GM06990 (cell line): ENCODE results near the gene AK5.
A peak's percentile ranks its signal among the peaks of the same experiment; 100 is the strongest.

Source experiments
- DNase-seq: peaks from one replicate; pipeline ENCODE4 v3.0.0-alpha.2; 2011; ENCODE audit not compliant: insufficient read length; ENCODE audit errors: extremely low read depth
- H3K27me3 ChIP-seq: replicated peaks from 2 replicates; pipeline ENCODE4 v1.6.0; 2011; ENCODE audit warnings: low read length; ENCODE audit not compliant: control insufficient read depth, insufficient read depth
- H3K36me3 ChIP-seq: 2 replicates; pipeline ENCODE4 v1.5.1; 2011; ENCODE audit warnings: low read length; ENCODE audit not compliant: control insufficient read depth, insufficient read depth
- H3K4me3 ChIP-seq: replicated peaks from 2 replicates; pipeline ENCODE4 v1.5.1; 2011; ENCODE audit warnings: low read depth, mild to moderate bottlenecking, control low read depth, low read length
- CTCF ChIP-seq: IDR thresholded peaks from 2 replicates; pipeline ENCODE4 v1.5.1; 2011; ENCODE audit warnings: low read length, control low read depth, mild to moderate bottlenecking, inconsistent platforms; ENCODE audit not compliant: insufficient read depth, poor library complexity, severe bottlenecking

The AK5 gene

GRCh38 chr1:77590651-77591050, 308.8 kb downstream of the AK5 start:
- Histone ChIP-seq H3K4me3 (no peak overlapping the region), H3K36me3 (no peaks in the 10 kb centered on the region; the same call in 1 of the 2 replicates), H3K27me3 (no peaks in the 10 kb centered on the region)
- no peak for TF ChIP-seq CTCF
- DNase-seq = no peak

- no peak for DNase-seq
- H3K36me3 ChIP-seq = no peaks in the 10 kb centered on the region; the same call in none of the 2 replicates
- no peak overlapping the region for H3K4me3 ChIP-seq
- TF ChIP-seq CTCF = no peak
- H3K27me3 ChIP-seq = no peaks in the 10 kb centered on the region
These were observed 311.1 kb downstream of the AK5 start for GRCh38 chr1:77592906-77593305.

- DNase-seq = peak; percentile 10
- H3K27me3 ChIP-seq = no peaks in the 10 kb centered on the region
- H3K4me3 ChIP-seq = no peak overlapping the region
- TF ChIP-seq CTCF = no peak
- H3K36me3 ChIP-seq = no peaks in the 10 kb centered on the region; the same call in none of the 2 replicates
These were observed 312.7 kb downstream of the AK5 start for GRCh38 chr1:77594366-77595112.

DNA sequence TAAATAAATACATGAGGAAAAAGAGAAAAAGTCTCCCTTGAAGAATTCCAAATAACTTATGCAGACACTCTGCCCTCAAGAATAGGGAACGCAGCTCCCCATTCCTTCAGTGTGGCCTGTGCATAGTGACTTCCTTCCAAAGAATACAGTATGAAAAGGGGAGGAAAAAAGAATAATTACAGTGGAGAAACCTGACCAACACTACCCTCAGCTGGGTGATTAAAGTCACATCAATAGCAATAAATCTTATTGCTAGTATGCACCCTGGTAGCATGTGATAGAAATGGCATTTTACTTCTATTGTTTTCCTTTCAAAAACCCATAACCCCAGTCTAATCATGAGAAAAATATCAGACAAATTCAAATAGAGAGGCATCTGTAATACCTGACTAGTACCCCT, 315.5 kb downstream of the AK5 start:
- no peaks in the 10 kb centered on the region; the same call in 1 of the 2 replicates for H3K36me3 ChIP-seq
- H3K4me3 ChIP-seq = no peak overlapping the region
- no peak for TF ChIP-seq CTCF
- H3K27me3 ChIP-seq = no peaks in the 10 kb centered on the region
- no peak for DNase-seq

DNA sequence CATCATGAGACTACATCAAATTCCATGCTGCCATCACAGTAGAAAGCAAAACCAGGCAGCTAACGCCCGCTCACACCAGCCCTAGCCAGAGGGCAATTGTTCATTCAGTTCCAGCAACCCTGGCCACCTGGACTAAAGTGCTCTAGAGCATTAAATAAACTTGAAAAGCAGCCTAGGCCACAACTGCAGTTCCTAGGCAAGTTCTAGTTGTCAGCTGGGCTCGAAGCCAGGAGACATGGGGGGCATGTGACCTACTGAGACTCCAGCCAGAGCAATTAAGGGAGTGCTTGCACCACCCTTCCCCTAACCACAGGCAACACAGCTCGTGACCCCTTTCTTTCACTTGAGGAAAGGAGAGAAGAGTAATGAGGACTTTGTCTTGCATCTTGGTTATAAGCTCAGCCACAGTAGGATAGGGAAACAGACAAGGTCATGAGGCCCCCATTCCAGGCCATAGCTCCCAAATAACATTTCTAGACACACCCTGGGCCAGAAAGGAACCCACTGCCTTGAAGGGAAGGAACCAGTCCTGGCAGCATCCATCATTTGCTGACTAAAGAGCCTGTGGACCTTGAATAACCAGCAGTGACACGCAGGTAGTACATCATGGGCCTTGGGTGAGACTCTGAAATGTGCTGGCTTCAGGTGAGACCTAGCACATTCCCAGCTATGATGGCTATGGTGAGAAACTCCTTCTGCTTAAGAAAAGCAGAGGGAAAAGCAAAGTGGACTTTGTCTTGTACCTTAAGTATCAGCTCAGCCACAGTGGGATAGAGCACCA, 323.6 kb downstream of the AK5 start:
- no peak for DNase-seq
- TF ChIP-seq CTCF = no peak
- H3K27me3 ChIP-seq = no peaks in the 10 kb centered on the region

More for the DNA sequence above, 323.6 kb downstream of the AK5 start:
- H3K4me3 ChIP-seq = no peak overlapping the region
- H3K36me3 ChIP-seq = no peaks in the 10 kb centered on the region; the same call in 1 of the 2 replicates
